GM12878 (cell line): ENCODE results near the gene GATA2. TPM values are rescaled to one million over a fixed set of nuclear protein-coding genes. Genes with fewer than 3 reads are reported as not detected.

ENCODE experiments used
- ATAC-seq: fragments of 200-7000 bp; cut with Tn5 transposase; 3 replicates; pipeline ENCODE4 v1.9.1; 2020; ENCODE audit warnings: mild to moderate bottlenecking, moderate library complexity
- BruUV-seq: library from RNA; stranded (reverse); fragments of 400-500 nt; replicated peaks from 2 replicates; lab custom pipeline; 2021; lab: Mats Ljungman, UMichigan
- CTCF ChIA-PET: fragments of 300-600 bp; sonication (Branson Sonifier 250); formaldehyde crosslinking; extraction: SDS; loops from one replicate; lab custom pipeline; 2021; ENCODE audit warnings: inconsistent platforms; lab: Yijun Ruan, JAX
- POLR2A ChIA-PET: fragments of 350-600 bp; formaldehyde crosslinking; extraction: SDS; loops from one replicate; lab custom pipeline; 2021; ENCODE audit warnings: inconsistent platforms; lab: Charles Lee
- RAD21 ChIA-PET: fragments of 300-600 bp; sonication (Branson Sonifier 250); formaldehyde crosslinking; loops from one replicate; lab custom pipeline; 2023; ENCODE audit warnings: antibody characterized with exemption; ENCODE audit not compliant: unreplicated experiment; lab: Charles Lee
- SMC1A ChIA-PET: fragments of 300-600 bp; sonication (Branson Sonifier 250); formaldehyde crosslinking; loops from one replicate; lab custom pipeline; 2023; ENCODE audit not compliant: unreplicated experiment, uncharacterized antibody; lab: Charles Lee
- DNase-seq: peaks from one replicate; pipeline ENCODE4 v3.0.0-alpha.2; 2011; ENCODE audit warnings: low read depth, low spot score
- FAIRE-seq: peaks from 3 replicates; lab custom pipeline; 2011; peaks lifted over from hg19 to GRCh38; lab: Jason Lieb, UNC
- H2AFZ ChIP-seq: 2 replicates; pipeline ENCODE4 v1.6.0; 2011; ENCODE audit warnings: low read depth, low read length, control low read depth; ENCODE audit not compliant: control insufficient read depth
- H3K27ac ChIP-seq: 2 replicates; pipeline ENCODE4 v1.5.1; 2011; ENCODE audit warnings: control low read depth; ENCODE audit not compliant: control insufficient read depth, insufficient read depth
- H3K27me3 ChIP-seq, 2 experiments: replicated peaks in 1 of 2; 2 replicates each; pipeline versions ENCODE4 v1.6.0 to v1.6.1; 2011; ENCODE audit warnings: low read length in 1 of 2; ENCODE audit not compliant: control insufficient read depth in 2 of 2, insufficient read depth in 2 of 2
- H3K36me3 ChIP-seq, 2 experiments: 2 replicates each; pipeline ENCODE4 v1.5.1; 2011; ENCODE audit warnings: low read length in 1 of 2; ENCODE audit not compliant: control insufficient read depth in 2 of 2, insufficient read depth in 2 of 2
- H3K4me1 ChIP-seq: 2 replicates; pipeline ENCODE4 v1.6.1; 2011; ENCODE audit warnings: mild to moderate bottlenecking, low read length, moderate library complexity, mixed read lengths; ENCODE audit not compliant: control insufficient read depth, insufficient read depth
- H3K4me2 ChIP-seq: 2 replicates; pipeline ENCODE4 v1.6.0; 2011; ENCODE audit warnings: control low read depth; ENCODE audit not compliant: control insufficient read depth, insufficient read depth
- H3K4me3 ChIP-seq: fragments of 200-600 bp; sonication (generic); 2 replicates; pipeline ENCODE4 v1.5.1; 2016
- H3K79me2 ChIP-seq: 2 replicates; pipeline ENCODE4 v1.6.0; 2011; ENCODE audit warnings: low read length; ENCODE audit not compliant: control insufficient read depth, insufficient read depth
- H3K9ac ChIP-seq: 2 replicates; pipeline ENCODE4 v1.8.0; 2011; ENCODE audit warnings: low read length, control low read depth, mixed read lengths; ENCODE audit not compliant: control insufficient read depth, insufficient read depth
- H3K9me3 ChIP-seq: replicated peaks from 3 replicates; pipeline ENCODE4 v1.5.1; 2011; ENCODE audit warnings: mild to moderate bottlenecking, low read length; ENCODE audit not compliant: control insufficient read depth, insufficient read depth
- H4K20me1 ChIP-seq: 2 replicates; pipeline ENCODE4 v1.6.0; 2011; ENCODE audit not compliant: control insufficient read depth, insufficient read depth
- CREM ChIP-seq: IDR thresholded peaks from 2 replicates; pipeline ENCODE4 v1.6.1; 2014; ENCODE audit warnings: antibody characterized with exemption, low read depth
- IKZF1 ChIP-seq: fragments of 450-650 bp; conservative IDR thresholded peaks from 2 replicates; pipeline ENCODE4 v1.6.1; 2017; ENCODE audit warnings: antibody characterized with exemption, mild to moderate bottlenecking
- JUND ChIP-seq: IDR thresholded peaks from 2 replicates; pipeline ENCODE4 v1.6.1; 2012; ENCODE audit warnings: low read depth, mild to moderate bottlenecking, low read length, improper control_type of control experiment, moderate library complexity
- POLR2AphosphoS2 ChIP-seq: IDR thresholded peaks from 2 replicates; pipeline ENCODE4 v1.6.1; 2011; ENCODE audit warnings: low read depth, mild to moderate bottlenecking, low read length, improper control_type of control experiment, moderate library complexity
- RCOR1 ChIP-seq: conservative IDR thresholded peaks from 2 replicates; pipeline ENCODE4 v1.6.1; 2012; ENCODE audit warnings: low read depth, low read length, improper control_type of control experiment
- YBX1 ChIP-seq: fragments of 450-650 bp; IDR thresholded peaks from 2 replicates; pipeline ENCODE4 v1.6.1; 2016; ENCODE audit warnings: antibody characterized with exemption
- ZNF274 ChIP-seq: IDR thresholded peaks from one replicate; pipeline ENCODE4 v1.8.0; 2011; ENCODE audit not compliant: insufficient read length, insufficient read depth
- WGBS: methylation state at CpG from one replicate; pipeline ENCODE4 v1.1.6; 2016; ENCODE audit warnings: low lambda C conversion rate; ENCODE audit not compliant: insufficient replicate concordance, insufficient coverage; ENCODE audit errors: missing lambda C conversion rate; 5-methylcytosine and 5-hydroxymethylcytosine counted together
- in situ Hi-C: fragments of 300-500 bp; cut with MboI; formaldehyde crosslinking; loops from 9 replicates; pipeline ENCODE4 v1.14.3; 2018; ENCODE audit warnings: mixed read lengths
- intact Hi-C: fragments of 100-400 bp; cut with micrococcal nuclease; formaldehyde crosslinking; loops from one replicate; pipeline ENCODE4 v1.14.2; 2022; ENCODE audit not compliant: unreplicated experiment
- polyA plus RNA-seq, 11 experiments: library from polyadenylated mRNA; depleted of rRNA in 4 of 11; unstranded in 6 of 11; stranded (reverse) in 5 of 11; fragments of >200 nt; fragmentation: Nextera tagmentation in 4 of 11; fragmentation: Illumina TruSeq in 1 of 11; extraction: Ambion mirVana in 4 of 11; extraction: Trizol in 1 of 11; gene quantifications; 1 replicate in 1 of 11; 2 replicates in 10 of 11; pipeline versions ENCODE4 v1.2.1 to v1.2.3, GENCODE V29; 2011 to 2016; ENCODE audit warnings: inconsistent platforms in 2 of 11, missing spikeins in 2 of 11, low read depth in 1 of 11
- total RNA-seq, 4 experiments: library from RNA; depleted of rRNA in 3 of 4; stranded (reverse); fragments of >200 nt in 3 of 4; fragmentation: Illumina TruSeq in 1 of 4; extraction: Trizol in 1 of 4; gene quantifications; 2 replicates each; pipeline versions ENCODE4 v1.2.1 to v1.2.3, GENCODE V29; 2013 to 2021
- TF ChIP-seq, protein P1 (sequence below): fragments of 450-650 bp; IDR thresholded peaks from 2 replicates; pipeline ENCODE4 v1.6.1; 2017; ENCODE audit warnings: mild to moderate bottlenecking, moderate library complexity
- TF ChIP-seq, protein P2 (sequence below): IDR thresholded peaks from 2 replicates; pipeline ENCODE4 v1.6.1; 2012; ENCODE audit warnings: improper control_type of control experiment, low read depth, low read length; ENCODE audit not compliant: insufficient replicate concordance
- TF ChIP-seq, protein P3 (sequence below): fragments of 450-650 bp; IDR thresholded peaks from 2 replicates; pipeline ENCODE4 v1.6.1; 2018; ENCODE audit warnings: mild to moderate bottlenecking, low read depth, moderate library complexity; ENCODE audit not compliant: partially characterized antibody

GATA2 gene
- total and polyA plus RNA-seq, 10 of the 15 experiments (the other 5 are each of a cell fraction or from before 2014, with no cell fraction given): 0.56 TPM; not detected in 9

DNA sequence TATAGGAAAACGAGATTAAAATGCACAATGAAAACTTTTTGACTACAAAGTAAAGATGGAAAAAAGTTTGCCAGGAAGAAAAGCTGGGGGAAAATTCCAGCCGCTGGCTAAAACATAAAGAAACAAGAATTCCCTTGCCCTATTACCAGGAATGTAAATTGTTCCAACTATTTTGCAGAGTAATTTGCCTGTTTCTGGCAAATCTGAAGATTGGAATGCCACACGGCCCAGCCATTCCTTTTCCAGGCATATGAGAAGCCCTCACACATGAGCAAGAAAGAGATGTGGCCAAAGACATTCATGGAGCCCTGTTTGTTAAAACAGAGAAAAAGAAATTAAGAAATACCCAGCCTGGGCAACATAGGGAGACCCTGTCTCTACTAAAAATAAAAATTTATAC, 8.4 kb upstream of the GATA2 start (continued):
- TF ChIP-seq, protein P1, sequence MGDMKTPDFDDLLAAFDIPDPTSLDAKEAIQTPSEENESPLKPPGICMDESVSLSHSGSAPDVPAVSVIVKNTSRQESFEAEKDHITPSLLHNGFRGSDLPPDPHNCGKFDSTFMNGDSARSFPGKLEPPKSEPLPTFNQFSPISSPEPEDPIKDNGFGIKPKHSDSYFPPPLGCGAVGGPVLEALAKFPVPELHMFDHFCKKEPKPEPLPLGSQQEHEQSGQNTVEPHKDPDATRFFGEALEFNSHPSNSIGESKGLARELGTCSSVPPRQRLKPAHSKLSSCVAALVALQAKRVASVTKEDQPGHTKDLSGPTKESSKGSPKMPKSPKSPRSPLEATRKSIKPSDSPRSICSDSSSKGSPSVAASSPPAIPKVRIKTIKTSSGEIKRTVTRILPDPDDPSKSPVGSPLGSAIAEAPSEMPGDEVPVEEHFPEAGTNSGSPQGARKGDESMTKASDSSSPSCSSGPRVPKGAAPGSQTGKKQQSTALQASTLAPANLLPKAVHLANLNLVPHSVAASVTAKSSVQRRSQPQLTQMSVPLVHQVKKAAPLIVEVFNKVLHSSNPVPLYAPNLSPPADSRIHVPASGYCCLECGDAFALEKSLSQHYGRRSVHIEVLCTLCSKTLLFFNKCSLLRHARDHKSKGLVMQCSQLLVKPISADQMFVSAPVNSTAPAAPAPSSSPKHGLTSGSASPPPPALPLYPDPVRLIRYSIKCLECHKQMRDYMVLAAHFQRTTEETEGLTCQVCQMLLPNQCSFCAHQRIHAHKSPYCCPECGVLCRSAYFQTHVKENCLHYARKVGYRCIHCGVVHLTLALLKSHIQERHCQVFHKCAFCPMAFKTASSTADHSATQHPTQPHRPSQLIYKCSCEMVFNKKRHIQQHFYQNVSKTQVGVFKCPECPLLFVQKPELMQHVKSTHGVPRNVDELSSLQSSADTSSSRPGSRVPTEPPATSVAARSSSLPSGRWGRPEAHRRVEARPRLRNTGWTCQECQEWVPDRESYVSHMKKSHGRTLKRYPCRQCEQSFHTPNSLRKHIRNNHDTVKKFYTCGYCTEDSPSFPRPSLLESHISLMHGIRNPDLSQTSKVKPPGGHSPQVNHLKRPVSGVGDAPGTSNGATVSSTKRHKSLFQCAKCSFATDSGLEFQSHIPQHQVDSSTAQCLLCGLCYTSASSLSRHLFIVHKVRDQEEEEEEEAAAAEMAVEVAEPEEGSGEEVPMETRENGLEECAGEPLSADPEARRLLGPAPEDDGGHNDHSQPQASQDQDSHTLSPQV: no peak

DNA sequence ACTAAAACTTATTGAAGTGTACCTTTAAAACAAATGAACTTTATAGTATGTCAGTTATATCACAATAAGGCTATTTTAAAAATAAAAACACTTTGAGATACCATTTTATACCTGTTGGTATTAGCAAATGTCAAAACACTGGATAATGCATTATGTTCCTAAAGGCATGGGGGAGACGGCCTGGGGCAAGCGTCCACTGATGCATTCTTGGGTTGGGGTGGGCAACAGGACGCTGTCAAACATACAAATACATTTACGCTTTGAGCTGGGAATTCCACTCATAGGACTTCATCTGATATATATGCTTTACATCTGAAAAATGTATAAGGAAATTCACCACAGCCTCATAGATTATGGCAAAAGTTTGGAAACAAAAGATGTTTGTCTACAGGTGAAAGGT, 7.6 kb upstream of the GATA2 start:
- no peak overlapping the region for H3K4me2 ChIP-seq
- H3K9me3 ChIP-seq: no peaks in the 10 kb centered on the region
- intact Hi-C loops (no loop called here), in situ Hi-C loops (no loop called here)
- H3K36me3 ChIP-seq: no peaks in the 10 kb centered on the region
- DNase-seq (no peak), FAIRE-seq (no peak), ATAC-seq (no peak)
- SMC1A ChIA-PET: no interaction called here
- no peaks in the 10 kb centered on the region for H3K79me2 ChIP-seq
- no peaks in the 10 kb centered on the region for H3K4me1 ChIP-seq
- POLR2A ChIA-PET: no interaction called here
- H3K4me3 ChIP-seq: no peak overlapping the region
- no TSS peak for BruUV-seq
- CTCF ChIA-PET: no interaction called here
- RAD21 ChIA-PET: no interaction called here
- WGBS: 34% methylated on average over 4 of the region's 4 CpGs
- H3K27ac ChIP-seq: no peak overlapping the region
- H4K20me1 ChIP-seq: no peaks in the 10 kb centered on the region
- no peak overlapping the region for H3K9ac ChIP-seq
- peaks cover 3% of the 10 kb centered on the region in 2 experiments for H3K27me3 ChIP-seq
- no peak overlapping the region for H2AFZ ChIP-seq
- TF ChIP-seq POLR2AphosphoS2: no peak
- no peak for TF ChIP-seq ZNF274
- no peak for TF ChIP-seq YBX1
- no peak for TF ChIP-seq IKZF1
- TF ChIP-seq, protein P2, sequence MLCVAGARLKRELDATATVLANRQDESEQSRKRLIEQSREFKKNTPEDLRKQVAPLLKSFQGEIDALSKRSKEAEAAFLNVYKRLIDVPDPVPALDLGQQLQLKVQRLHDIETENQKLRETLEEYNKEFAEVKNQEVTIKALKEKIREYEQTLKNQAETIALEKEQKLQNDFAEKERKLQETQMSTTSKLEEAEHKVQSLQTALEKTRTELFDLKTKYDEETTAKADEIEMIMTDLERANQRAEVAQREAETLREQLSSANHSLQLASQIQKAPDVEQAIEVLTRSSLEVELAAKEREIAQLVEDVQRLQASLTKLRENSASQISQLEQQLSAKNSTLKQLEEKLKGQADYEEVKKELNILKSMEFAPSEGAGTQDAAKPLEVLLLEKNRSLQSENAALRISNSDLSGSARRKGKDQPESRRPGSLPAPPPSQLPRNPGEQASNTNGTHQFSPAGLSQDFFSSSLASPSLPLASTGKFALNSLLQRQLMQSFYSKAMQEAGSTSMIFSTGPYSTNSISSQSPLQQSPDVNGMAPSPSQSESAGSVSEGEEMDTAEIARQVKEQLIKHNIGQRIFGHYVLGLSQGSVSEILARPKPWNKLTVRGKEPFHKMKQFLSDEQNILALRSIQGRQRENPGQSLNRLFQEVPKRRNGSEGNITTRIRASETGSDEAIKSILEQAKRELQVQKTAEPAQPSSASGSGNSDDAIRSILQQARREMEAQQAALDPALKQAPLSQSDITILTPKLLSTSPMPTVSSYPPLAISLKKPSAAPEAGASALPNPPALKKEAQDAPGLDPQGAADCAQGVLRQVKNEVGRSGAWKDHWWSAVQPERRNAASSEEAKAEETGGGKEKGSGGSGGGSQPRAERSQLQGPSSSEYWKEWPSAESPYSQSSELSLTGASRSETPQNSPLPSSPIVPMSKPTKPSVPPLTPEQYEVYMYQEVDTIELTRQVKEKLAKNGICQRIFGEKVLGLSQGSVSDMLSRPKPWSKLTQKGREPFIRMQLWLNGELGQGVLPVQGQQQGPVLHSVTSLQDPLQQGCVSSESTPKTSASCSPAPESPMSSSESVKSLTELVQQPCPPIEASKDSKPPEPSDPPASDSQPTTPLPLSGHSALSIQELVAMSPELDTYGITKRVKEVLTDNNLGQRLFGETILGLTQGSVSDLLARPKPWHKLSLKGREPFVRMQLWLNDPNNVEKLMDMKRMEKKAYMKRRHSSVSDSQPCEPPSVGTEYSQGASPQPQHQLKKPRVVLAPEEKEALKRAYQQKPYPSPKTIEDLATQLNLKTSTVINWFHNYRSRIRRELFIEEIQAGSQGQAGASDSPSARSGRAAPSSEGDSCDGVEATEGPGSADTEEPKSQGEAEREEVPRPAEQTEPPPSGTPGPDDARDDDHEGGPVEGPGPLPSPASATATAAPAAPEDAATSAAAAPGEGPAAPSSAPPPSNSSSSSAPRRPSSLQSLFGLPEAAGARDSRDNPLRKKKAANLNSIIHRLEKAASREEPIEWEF: no peak
- no peak for TF ChIP-seq RCOR1
- TF ChIP-seq, protein P3, sequence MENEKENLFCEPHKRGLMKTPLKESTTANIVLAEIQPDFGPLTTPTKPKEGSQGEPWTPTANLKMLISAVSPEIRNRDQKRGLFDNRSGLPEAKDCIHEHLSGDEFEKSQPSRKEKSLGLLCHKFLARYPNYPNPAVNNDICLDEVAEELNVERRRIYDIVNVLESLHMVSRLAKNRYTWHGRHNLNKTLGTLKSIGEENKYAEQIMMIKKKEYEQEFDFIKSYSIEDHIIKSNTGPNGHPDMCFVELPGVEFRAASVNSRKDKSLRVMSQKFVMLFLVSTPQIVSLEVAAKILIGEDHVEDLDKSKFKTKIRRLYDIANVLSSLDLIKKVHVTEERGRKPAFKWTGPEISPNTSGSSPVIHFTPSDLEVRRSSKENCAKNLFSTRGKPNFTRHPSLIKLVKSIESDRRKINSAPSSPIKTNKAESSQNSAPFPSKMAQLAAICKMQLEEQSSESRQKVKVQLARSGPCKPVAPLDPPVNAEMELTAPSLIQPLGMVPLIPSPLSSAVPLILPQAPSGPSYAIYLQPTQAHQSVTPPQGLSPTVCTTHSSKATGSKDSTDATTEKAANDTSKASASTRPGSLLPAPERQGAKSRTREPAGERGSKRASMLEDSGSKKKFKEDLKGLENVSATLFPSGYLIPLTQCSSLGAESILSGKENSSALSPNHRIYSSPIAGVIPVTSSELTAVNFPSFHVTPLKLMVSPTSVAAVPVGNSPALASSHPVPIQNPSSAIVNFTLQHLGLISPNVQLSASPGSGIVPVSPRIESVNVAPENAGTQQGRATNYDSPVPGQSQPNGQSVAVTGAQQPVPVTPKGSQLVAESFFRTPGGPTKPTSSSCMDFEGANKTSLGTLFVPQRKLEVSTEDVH: no peak
- TF ChIP-seq JUND: no peak
- TF ChIP-seq CREM: no peak
